Small intestine (tissue), 4 donors: ENCODE results near the gene SLC9A9. TPM values are rescaled to one million over a fixed set of nuclear protein-coding genes. Genes with fewer than 3 reads are reported as not detected.

ENCODE experiments used
- polyA plus RNA-seq, 4 donors: library from polyadenylated mRNA; stranded (reverse) in 3 of 4; unstranded in 1 of 4; fragments of 200-250 nt in 3 of 4; fragments of 120-200 nt in 1 of 4; gene quantifications; one replicate each; pipeline versions ENCODE4 v1.2.1 to v1.2.3, GENCODE V29; 2013
- donor health status: healthy with polysubstance abuse.
- donor health status: Bipolar disorder and iron deficiency.
- donor health status: healthy.

SLC9A9 gene
- polyA plus RNA-seq, 4 donors = 1.4 to 4.6 (median 4.1) TPM; not detected in 1

Other genes starting within 250 kb of the SLC9A9 start
- gene DIPK2A, start 123.4 kb upstream of the SLC9A9 start, polyA plus RNA-seq = 10 to 100 TPM in 1 of 4 donors, 1 to 10 TPM in 3; 2.7 to 39.3 (median 5.2) TPM